ENCODE measurements around the gene NCOA3.

The NCOA3 gene

GRCh38 chr20:47480705-47481104 is 21.0 kb upstream of the NCOA3 start:
- DNase-seq, result no peak
- Histone ChIP-seq H3K27me3 (no peaks in the 10 kb centered on the region), H3K4me1 (no peaks in the 10 kb centered on the region), H3K36me3 (no peaks in the 10 kb centered on the region), H3K9me3 (no peaks in the 10 kb centered on the region), H3K4me3 (ENCODE audit: low read depth, low read length) (no peak overlapping the region)
- TF ChIP-seq CTCF (IDR thresholded peaks at IDR 0.05; ENCODE audit: low read depth, low read length), result no peak

GRCh38 chr20:47481330-47482216 is 20.1 kb upstream of the NCOA3 start:
- no peak overlapping the region for H3K4me3 ChIP-seq (ENCODE audit: low read depth, low read length)
- TF ChIP-seq CTCF (IDR thresholded peaks at IDR 0.05; ENCODE audit: low read depth, low read length), result no peak
- no peak for DNase-seq
- H3K27me3 ChIP-seq, result no peaks in the 10 kb centered on the region
- no peaks in the 10 kb centered on the region for H3K4me1 ChIP-seq
- H3K36me3 ChIP-seq, result no peaks in the 10 kb centered on the region
- H3K9me3 ChIP-seq, result no peaks in the 10 kb centered on the region

GRCh38 chr20:47482705-47483104 is 19.0 kb upstream of the NCOA3 start:
- no peak for DNase-seq
- Histone ChIP-seq H3K36me3 (no peaks in the 10 kb centered on the region), H3K9me3 (no peaks in the 10 kb centered on the region), H3K27me3 (no peaks in the 10 kb centered on the region), H3K4me1 (no peaks in the 10 kb centered on the region), H3K4me3 (ENCODE audit: low read depth, low read length) (no peak overlapping the region)
- no peak for TF ChIP-seq CTCF (IDR thresholded peaks at IDR 0.05; ENCODE audit: low read depth, low read length)

- H3K27me3 ChIP-seq, result no peaks in the 10 kb centered on the region
- H3K36me3 ChIP-seq, result no peaks in the 10 kb centered on the region
- H3K9me3 ChIP-seq, result no peaks in the 10 kb centered on the region
- DNase-seq, result no peak
- no peak overlapping the region for H3K4me3 ChIP-seq (ENCODE audit: low read depth, low read length)
- no peak for TF ChIP-seq CTCF (IDR thresholded peaks at IDR 0.05; ENCODE audit: low read depth, low read length)
- H3K4me1 ChIP-seq, result no peaks in the 10 kb centered on the region
Observed at GRCh38 chr20:47484303-47484702, 17.4 kb upstream of the NCOA3 start.

- Histone ChIP-seq H3K4me3 (ENCODE audit: low read depth, low read length) (no peak overlapping the region), H3K36me3 (no peaks in the 10 kb centered on the region), H3K9me3 (no peaks in the 10 kb centered on the region), H3K4me1 (no peaks in the 10 kb centered on the region), H3K27me3 (no peaks in the 10 kb centered on the region)
- TF ChIP-seq CTCF (IDR thresholded peaks at IDR 0.05; ENCODE audit: low read depth, low read length), result no peak
- DNase-seq, result no peak
Observed at GRCh38 chr20:47487175-47487917, 14.3 kb upstream of the NCOA3 start.

GRCh38 chr20:47489448-47489872 is 12.2 kb upstream of the NCOA3 start:
- no peak for DNase-seq
- no peaks in the 10 kb centered on the region for H3K9me3 ChIP-seq
- TF ChIP-seq CTCF (IDR thresholded peaks at IDR 0.05; ENCODE audit: low read depth, low read length), result no peak
- H3K4me3 ChIP-seq (ENCODE audit: low read depth, low read length), result no peak overlapping the region
- H3K27me3 ChIP-seq, result no peaks in the 10 kb centered on the region
- H3K36me3 ChIP-seq, result no peaks in the 10 kb centered on the region
- H3K4me1 ChIP-seq, result peaks cover 10% of the 10 kb centered on the region
